Measurements from ENCODE around the gene PRRC2B.
"Not testable (repeated sequence)": the region's sequence is repeated elsewhere in the genome, so short reads cannot be mapped to it uniquely, and the experiment has no call there.

PRRC2B gene

GRCh38 chr9:131546336-131547084 is 152.6 kb downstream of the PRRC2B start:
- no peak for DNase-seq

GRCh38 chr9:131549186-131549585 is 155.3 kb downstream of the PRRC2B start:
- not testable (repeated sequence) for DNase-seq

Measured in DMS153 (cell line).